ENCODE data around the gene CFTR. TPM values are rescaled to one million over a fixed set of nuclear protein-coding genes. Genes with fewer than 3 reads are reported as not detected.

CFTR gene
- total and polyA plus RNA-seq, 3 donors from 2014 or later: 5.1 to 6.9 (median 5.1) TPM

- H3K9me3 ChIP-seq: no peaks in the 10 kb centered on the region
- no peaks in the 10 kb centered on the region for H3K4me1 ChIP-seq
- no peak for DNase-seq
- no peaks in the 10 kb centered on the region for H3K36me3 ChIP-seq (ENCODE audit: low read depth, missing control alignments)
- TF ChIP-seq POLR2A (IDR thresholded peaks at IDR 0.05): no peak
- no peak for TF ChIP-seq CTCF (IDR thresholded peaks at IDR 0.05)
- H3K4me3 ChIP-seq: no peak overlapping the region
- H3K27ac ChIP-seq: no peak overlapping the region
- no peaks in the 10 kb centered on the region for H3K27me3 ChIP-seq
- intact Hi-C loops (cut with DNase I; ENCODE audit: low total_unique reads): no loop called here
- 90 to 91% methylated on average over 2 of the region's 2 CpGs for WGBS, 2 donors
Observed at GRCh38 chr7:117468174-117468573, 11.7 kb upstream of the CFTR start.

- 64 to 65% methylated on average over 5 of the region's 5 CpGs for WGBS, 2 donors
- intact Hi-C loops (cut with DNase I; ENCODE audit: low total_unique reads): no loop called here
- Histone ChIP-seq H3K36me3 (ENCODE audit: low read depth, missing control alignments) (no peaks in the 10 kb centered on the region), H3K9me3 (no peaks in the 10 kb centered on the region), H3K27me3 (no peaks in the 10 kb centered on the region), H3K4me3 (no peak overlapping the region), H3K27ac (no peak overlapping the region), H3K4me1 (no peaks in the 10 kb centered on the region)
- DNase-seq: no peak
- TF ChIP-seq POLR2A (IDR thresholded peaks at IDR 0.05) (no peak), CTCF (IDR thresholded peaks at IDR 0.05) (no peak)
Observed at GRCh38 chr7:117470777-117471176, 9.0 kb upstream of the CFTR start.

GRCh38 chr7:117472335-117472734, 7.5 kb upstream of the CFTR start:
- no peak overlapping the region for H3K4me3 ChIP-seq
- intact Hi-C loops (cut with DNase I; ENCODE audit: low total_unique reads): no loop called here
- TF ChIP-seq POLR2A (IDR thresholded peaks at IDR 0.05) (no peak), CTCF (IDR thresholded peaks at IDR 0.05) (no peak)
- no peaks in the 10 kb centered on the region for H3K4me1 ChIP-seq
- no peaks in the 10 kb centered on the region for H3K27me3 ChIP-seq
- H3K27ac ChIP-seq: no peak overlapping the region
- H3K9me3 ChIP-seq: no peaks in the 10 kb centered on the region
- H3K36me3 ChIP-seq (ENCODE audit: low read depth, missing control alignments): no peaks in the 10 kb centered on the region
- peak; percentile 56 for DNase-seq

GRCh38 chr7:117476557-117477215, 3.1 kb upstream of the CFTR start:
- H3K36me3 ChIP-seq (ENCODE audit: low read depth, missing control alignments): no peaks in the 10 kb centered on the region
- H3K4me3 ChIP-seq: no peak overlapping the region
- intact Hi-C loops (cut with DNase I; ENCODE audit: low total_unique reads): no loop called here
- TF ChIP-seq POLR2A (IDR thresholded peaks at IDR 0.05): no peak
- TF ChIP-seq CTCF (IDR thresholded peaks at IDR 0.05): no peak
- no peak overlapping the region for H3K27ac ChIP-seq
- no peaks in the 10 kb centered on the region for H3K9me3 ChIP-seq
- DNase-seq: no peak
- WGBS, 2 donors: 79 to 83% methylated on average over 4 of the region's 4 CpGs
- H3K4me1 ChIP-seq: no peaks in the 10 kb centered on the region
- no peaks in the 10 kb centered on the region for H3K27me3 ChIP-seq

- intact Hi-C loops (cut with DNase I; ENCODE audit: low total_unique reads): no loop called here
- Histone ChIP-seq H3K4me1 (no peaks in the 10 kb centered on the region), H3K4me3 (peak overlapping the region in 1 of 2 donors; percentile 7), H3K27ac (no peak overlapping the region), H3K9me3 (no peaks in the 10 kb centered on the region), H3K27me3 (no peaks in the 10 kb centered on the region), H3K36me3 (ENCODE audit: low read depth, missing control alignments) (no peaks in the 10 kb centered on the region)
- WGBS, 2 donors: 36 to 49% methylated on average over 11 of the region's 11 CpGs
- no peak for DNase-seq
- TF ChIP-seq POLR2A (IDR thresholded peaks at IDR 0.05): no peak
- TF ChIP-seq CTCF (IDR thresholded peaks at IDR 0.05): no peak
Observed at GRCh38 chr7:117478836-117479224, 995 bp upstream of the CFTR start.
